Measurements from ENCODE around the gene ST3GAL4. TPM values are rescaled to one million over a fixed set of nuclear protein-coding genes. Genes with fewer than 3 reads are reported as not detected.

ST3GAL4 gene
- total and polyA plus RNA-seq, 10 of the 15 experiments (the other 5 are each of a cell fraction or from before 2014, with no cell fraction given): 3.8 to 8.1 (median 6.5) TPM; not detected in 2

DNA sequence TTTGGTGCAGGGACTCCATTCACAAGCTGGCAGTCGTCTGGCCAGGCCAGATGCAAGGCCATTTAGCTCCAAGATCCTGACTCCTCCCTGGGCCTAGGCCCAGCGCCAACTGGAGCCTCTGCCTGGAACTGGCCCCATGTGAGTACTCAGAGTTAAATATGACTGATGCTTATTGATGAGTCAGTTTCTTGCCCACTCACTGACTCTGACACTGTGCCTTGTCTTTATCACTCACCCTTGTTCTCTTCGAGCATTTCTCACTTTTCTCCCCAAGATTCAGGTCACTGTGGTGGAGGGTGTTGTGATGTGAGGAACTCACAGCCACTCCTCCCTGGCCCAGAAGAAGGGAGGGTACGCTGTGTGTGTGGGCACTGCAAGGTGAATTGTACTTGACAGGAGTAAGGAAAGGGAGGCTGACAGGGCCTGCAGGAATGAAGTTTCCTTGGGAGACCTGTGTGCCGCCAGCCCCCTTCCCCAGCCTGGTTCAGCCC lies 23.2 kb upstream of the ST3GAL4 start:
- ChIA-PET POLR2A (no interaction called here), SMC1A (ENCODE audit: uncharacterized antibody, unreplicated experiment) (no interaction called here)
- WGBS (ENCODE audit: insufficient coverage, insufficient replicate concordance, low lambda C conversion rate, missing lambda C conversion rate): 89% methylated on average over 5 of the region's 5 CpGs

More for the DNA sequence above, 23.2 kb upstream of the ST3GAL4 start:
- Histone ChIP-seq H3K27me3 (replicated peaks in 1 of 2; ENCODE audit: control insufficient read depth in 2 of 2, insufficient read depth in 2 of 2, low read length in 1 of 2) (no peaks in the 10 kb centered on the region), H3K9me3 (replicated peaks; ENCODE audit: control insufficient read depth, insufficient read depth, low read length) (no peaks in the 10 kb centered on the region), H3K36me3 (ENCODE audit: control insufficient read depth in 2 of 2, insufficient read depth in 2 of 2, low read length in 1 of 2) (peaks cover 22 to 29% of the 10 kb centered on the region in 2 experiments), H3K79me2 (ENCODE audit: control insufficient read depth, insufficient read depth, low read length) (no peaks in the 10 kb centered on the region), H4K20me1 (ENCODE audit: control insufficient read depth, insufficient read depth) (no peaks in the 10 kb centered on the region), H3K27ac (ENCODE audit: control insufficient read depth, insufficient read depth) (no peak overlapping the region), H3K4me3 (no peak overlapping the region), H2AFZ (ENCODE audit: control insufficient read depth, low read depth, low read length) (no peak overlapping the region), H3K4me2 (ENCODE audit: control insufficient read depth, insufficient read depth) (no peak overlapping the region), H3K4me1 (ENCODE audit: control insufficient read depth, insufficient read depth, low read length) (no peaks in the 10 kb centered on the region; the same call in 1 of the 2 replicates), H3K9ac (ENCODE audit: control insufficient read depth, insufficient read depth, low read length) (no peak overlapping the region)
- RAD21 ChIA-PET (ENCODE audit: unreplicated experiment): no interaction called here
- no peak for DNase-seq (ENCODE audit: low read depth, low spot score)
- TF ChIP-seq MXI1 (IDR thresholded peaks at IDR 0.05; ENCODE audit: low read depth, low read length): no peak
- no peak for TF ChIP-seq HDAC6 (IDR thresholded peaks at IDR 0.05; ENCODE audit: unreplicated experiment)
- TF ChIP-seq EP300 (IDR thresholded peaks at IDR 0.05; ENCODE audit: borderline replicate concordance in 1 of 2, control insufficient read depth in 1 of 2, low read depth in 2 of 2, low read length in 2 of 2): no peak
- TF ChIP-seq IKZF1 (conservative IDR thresholded peaks at IDR 0.05): no peak
- TF ChIP-seq CHD4 (IDR thresholded peaks at IDR 0.05): no peak
- no peak for TF ChIP-seq SMAD1 (IDR thresholded peaks at IDR 0.05; ENCODE audit: low read depth, partially characterized antibody)
- TF ChIP-seq STAT3 (IDR thresholded peaks at IDR 0.05; ENCODE audit: low read depth, low read length): no peak
- TF ChIP-seq NFYB (IDR thresholded peaks at IDR 0.05; ENCODE audit: insufficient read depth, low read depth, low read length): no peak
- no peak for TF ChIP-seq IRF4 (IDR thresholded peaks at IDR 0.05; ENCODE audit: low read depth, low read length)
- TF ChIP-seq HDAC2 (IDR thresholded peaks at IDR 0.05): no peak
- no peak for TF ChIP-seq FOXM1 (IDR thresholded peaks at IDR 0.05; ENCODE audit: low read depth, low read length)
- no peak for TF ChIP-seq GABPA (IDR thresholded peaks at IDR 0.05; ENCODE audit: low read depth)
- no peak for TF ChIP-seq GATAD2B (conservative IDR thresholded peaks at IDR 0.05; ENCODE audit: low read depth)
- no peak for TF ChIP-seq POLR2AphosphoS2 (IDR thresholded peaks at IDR 0.05; ENCODE audit: low read depth, low read length)
- TF ChIP-seq, protein P1, sequence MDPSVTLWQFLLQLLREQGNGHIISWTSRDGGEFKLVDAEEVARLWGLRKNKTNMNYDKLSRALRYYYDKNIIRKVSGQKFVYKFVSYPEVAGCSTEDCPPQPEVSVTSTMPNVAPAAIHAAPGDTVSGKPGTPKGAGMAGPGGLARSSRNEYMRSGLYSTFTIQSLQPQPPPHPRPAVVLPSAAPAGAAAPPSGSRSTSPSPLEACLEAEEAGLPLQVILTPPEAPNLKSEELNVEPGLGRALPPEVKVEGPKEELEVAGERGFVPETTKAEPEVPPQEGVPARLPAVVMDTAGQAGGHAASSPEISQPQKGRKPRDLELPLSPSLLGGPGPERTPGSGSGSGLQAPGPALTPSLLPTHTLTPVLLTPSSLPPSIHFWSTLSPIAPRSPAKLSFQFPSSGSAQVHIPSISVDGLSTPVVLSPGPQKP (IDR thresholded peaks at IDR 0.05; ENCODE audit: low read depth, low read length): no peak
- TF ChIP-seq, protein P2, sequence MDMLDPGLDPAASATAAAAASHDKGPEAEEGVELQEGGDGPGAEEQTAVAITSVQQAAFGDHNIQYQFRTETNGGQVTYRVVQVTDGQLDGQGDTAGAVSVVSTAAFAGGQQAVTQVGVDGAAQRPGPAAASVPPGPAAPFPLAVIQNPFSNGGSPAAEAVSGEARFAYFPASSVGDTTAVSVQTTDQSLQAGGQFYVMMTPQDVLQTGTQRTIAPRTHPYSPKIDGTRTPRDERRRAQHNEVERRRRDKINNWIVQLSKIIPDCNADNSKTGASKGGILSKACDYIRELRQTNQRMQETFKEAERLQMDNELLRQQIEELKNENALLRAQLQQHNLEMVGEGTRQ (IDR thresholded peaks at IDR 0.05; ENCODE audit: borderline replicate concordance, low read depth, low read length): no peak
- TF ChIP-seq NR2F1 (conservative IDR thresholded peaks at IDR 0.05): no peak
- no peak for TF ChIP-seq KLF5 (IDR thresholded peaks at IDR 0.05; ENCODE audit: partially characterized antibody)
- no peak for ATAC-seq
- no TSS peak for BruUV-seq (replicated peaks)
- FAIRE-seq: no peak
- intact Hi-C loops (cut with micrococcal nuclease; ENCODE audit: unreplicated experiment): no loop called here
- CTCF ChIA-PET: no interaction called here
- in situ Hi-C loops (cut with MboI): no loop called here

All from GM12878 (cell line).